SK-N-SH (cell line): ENCODE data around the gene EIF3F. TPM values are rescaled to one million over a fixed set of nuclear protein-coding genes. Genes with fewer than 3 reads are reported as not detected.
A peak's percentile ranks its signal among the peaks of the same experiment; 100 is the strongest.

Source experiments
- CTCF ChIA-PET: fragments of 300-600, 350-600 bp; formaldehyde crosslinking; extraction: SDS; loops from one replicate; lab custom pipeline; 2021; lab: Yijun Ruan, JAX
- POLR2A ChIA-PET: fragments of 350-600 bp; sonication (Branson Sonifier 250); formaldehyde crosslinking; extraction: SDS; loops from one replicate; lab custom pipeline; 2020; ENCODE audit warnings: antibody characterized with exemption, inconsistent platforms; lab: Yijun Ruan, JAX
- DNase-seq: peaks from one replicate; pipeline ENCODE4 v3.0.0; 2012
- H2AFZ ChIP-seq: fragments of 200-600 bp; sonication (generic); 2 replicates; pipeline ENCODE4 v1.8.1; 2016; ENCODE audit warnings: antibody characterized with exemption, mild to moderate bottlenecking, low read depth
- H3F3A ChIP-seq: fragments of 200-600 bp; sonication (generic); replicated peaks from 2 replicates; pipeline ENCODE3; 2016; ENCODE audit warnings: antibody characterized with exemption, mild to moderate bottlenecking; ENCODE audit not compliant: insufficient read depth
- H3K27ac ChIP-seq, 2 experiments: fragments of 200-500 bp in 1 of 2; fragments of 200-600 bp in 1 of 2; sonication (Bioruptor generic) in 1 of 2; sonication (generic), shearing (Covaris generic) in 1 of 2; 2 replicates each; pipeline versions ENCODE4 v1.5.1 to v1.6.1; 2014 to 2016; ENCODE audit warnings: low read depth in 2 of 2, inconsistent platforms in 1 of 2, low read length in 1 of 2, mild to moderate bottlenecking in 1 of 2, mixed read lengths in 1 of 2
- H3K27me3 ChIP-seq: fragments of 200-600 bp; sonication (generic), shearing (Covaris generic); 2 replicates; pipeline ENCODE4 v1.6.1; 2016; ENCODE audit warnings: mixed run types; ENCODE audit not compliant: insufficient read depth
- H3K36me3 ChIP-seq, 2 experiments: fragments of 200-500 bp in 1 of 2; fragments of 200-600 bp in 1 of 2; sonication (Bioruptor generic) in 1 of 2; sonication (generic) in 1 of 2; replicated peaks in 1 of 2; 2 replicates each; pipeline versions ENCODE3 to v1.5.1; 2014 to 2016; ENCODE audit warnings: low read length in 1 of 2, mild to moderate bottlenecking in 1 of 2; ENCODE audit not compliant: insufficient read depth in 2 of 2, control insufficient read depth in 1 of 2
- H3K4me1 ChIP-seq, 2 experiments: fragments of 200-500 bp in 1 of 2; fragments of 200-600 bp in 1 of 2; sonication (Bioruptor generic) in 1 of 2; sonication (generic), shearing (Covaris generic) in 1 of 2; 2 replicates each; pipeline versions ENCODE4 v1.5.1 to v1.6.1; 2014 to 2016; ENCODE audit warnings: low read depth in 1 of 2, low read length in 1 of 2, mixed run types in 1 of 2; ENCODE audit not compliant: insufficient read depth in 2 of 2, control insufficient read depth in 1 of 2
- H3K4me2 ChIP-seq: fragments of 200-600 bp; sonication (generic), shearing (Covaris generic); 2 replicates; pipeline ENCODE4 v1.6.1; 2017; ENCODE audit warnings: mixed run types
- H3K4me3 ChIP-seq, 2 experiments: fragments of 200-500 bp in 1 of 2; fragments of 200-600 bp in 1 of 2; sonication (Bioruptor generic) in 1 of 2; sonication (generic), shearing (Covaris generic) in 1 of 2; 2 replicates each; pipeline versions ENCODE4 v1.5.1 to v1.8.1; 2014 to 2016; ENCODE audit warnings: low read depth in 2 of 2, inconsistent platforms in 1 of 2, low read length in 1 of 2, mild to moderate bottlenecking in 1 of 2, mixed read lengths in 1 of 2, moderate library complexity in 1 of 2
- H3K79me2 ChIP-seq: fragments of 200-600 bp; sonication (generic); 2 replicates; pipeline ENCODE4 v1.8.1; 2017; ENCODE audit warnings: mild to moderate bottlenecking; ENCODE audit not compliant: insufficient read depth
- H3K9ac ChIP-seq: fragments of 200-600 bp; sonication (generic); 2 replicates; pipeline ENCODE4 v1.6.1; 2017; ENCODE audit warnings: mixed run types
- H3K9me2 ChIP-seq: fragments of 200-600 bp; sonication (generic); 2 replicates; pipeline ENCODE4 v1.6.1; 2017; ENCODE audit warnings: mixed run types
- H3K9me3 ChIP-seq: fragments of 200-600 bp; sonication (generic); 2 replicates; pipeline ENCODE4 v1.6.1; 2017; ENCODE audit warnings: mixed run types, mild to moderate bottlenecking, moderate library complexity
- H4K20me1 ChIP-seq: fragments of 200-600 bp; sonication (generic); 2 replicates; pipeline ENCODE4 v1.6.1; 2017; ENCODE audit warnings: mild to moderate bottlenecking, mixed run types; ENCODE audit not compliant: insufficient read depth
- CTCF ChIP-seq: fragments of 200-600 bp; sonication (generic); IDR thresholded peaks from 2 replicates; pipeline ENCODE4 v1.6.1; 2017; ENCODE audit warnings: antibody characterized with exemption, mild to moderate bottlenecking, moderate library complexity
- ELF1 ChIP-seq: IDR thresholded peaks from 2 replicates; pipeline ENCODE4 v1.4.0; 2012
- FOXM1 ChIP-seq: IDR thresholded peaks from 2 replicates; pipeline ENCODE4 v1.4.0; 2012; ENCODE audit warnings: low read depth, mild to moderate bottlenecking
- GABPA ChIP-seq: IDR thresholded peaks from 2 replicates; pipeline ENCODE4 v1.4.0; 2012; ENCODE audit warnings: low read depth, mild to moderate bottlenecking
- GATA2 ChIP-seq: sonication (generic); formaldehyde crosslinking; IDR thresholded peaks from 2 replicates; pipeline ENCODE4 v1.5.0; 2020; ENCODE audit warnings: mild to moderate bottlenecking, missing genetic modification reagents
- IRF3 ChIP-seq: fragments of 150-350 bp; IDR thresholded peaks from 2 replicates; pipeline ENCODE4 v1.6.1; 2016; ENCODE audit warnings: mild to moderate bottlenecking, low read depth, low read length
- JUND ChIP-seq: IDR thresholded peaks from 2 replicates; pipeline ENCODE4 v1.4.0; 2012
- MAX ChIP-seq: IDR thresholded peaks from 2 replicates; pipeline ENCODE4 v1.4.0; 2012; ENCODE audit warnings: low read depth
- MEF2A ChIP-seq: IDR thresholded peaks from 2 replicates; pipeline ENCODE4 v1.4.0; 2012; ENCODE audit warnings: low read depth, borderline replicate concordance
- NFIC ChIP-seq: IDR thresholded peaks from 2 replicates; pipeline ENCODE4 v1.4.0; 2012; ENCODE audit warnings: borderline replicate concordance
- NRF1 ChIP-seq: IDR thresholded peaks from 2 replicates; pipeline ENCODE4 v1.6.1; 2012; ENCODE audit warnings: low read depth, mild to moderate bottlenecking, low read length
- PBX3 ChIP-seq: IDR thresholded peaks from 2 replicates; pipeline ENCODE4; 2012
- POLR2AphosphoS5 ChIP-seq: IDR thresholded peaks from 2 replicates; pipeline ENCODE4 v1.6.1; 2012; ENCODE audit warnings: low read depth, low read length
- RAD21 ChIP-seq: IDR thresholded peaks from 2 replicates; pipeline ENCODE4 v1.6.1; 2012; ENCODE audit warnings: mild to moderate bottlenecking, low read length
- RCOR1 ChIP-seq: fragments of 150-350 bp; IDR thresholded peaks from 2 replicates; pipeline ENCODE4 v1.6.1; 2017; ENCODE audit warnings: antibody characterized with exemption, low read length
- RXRA ChIP-seq: IDR thresholded peaks from 2 replicates; pipeline ENCODE4 v1.4.0; 2012; ENCODE audit warnings: low read depth, mild to moderate bottlenecking, borderline replicate concordance
- SIN3A ChIP-seq: IDR thresholded peaks from 2 replicates; pipeline ENCODE4 v1.6.1; 2012; ENCODE audit warnings: low read depth, mild to moderate bottlenecking, low read length, moderate library complexity, borderline replicate concordance
- SMC3 ChIP-seq: IDR thresholded peaks from 2 replicates; pipeline ENCODE4 v1.6.1; 2012; ENCODE audit warnings: low read depth, low read length, improper control_type of control experiment
- TEAD4 ChIP-seq: IDR thresholded peaks from 2 replicates; pipeline ENCODE4 v1.4.0; 2012; ENCODE audit warnings: mild to moderate bottlenecking, borderline replicate concordance; ENCODE audit not compliant: insufficient read depth
- USF2 ChIP-seq: fragments of 150-350 bp; IDR thresholded peaks from 2 replicates; pipeline ENCODE4 v1.6.1; 2017; ENCODE audit warnings: antibody characterized with exemption, low read length, low read depth, borderline replicate concordance
- YY1 ChIP-seq: IDR thresholded peaks from 2 replicates; pipeline ENCODE4 v1.4.0; 2012; ENCODE audit warnings: low read depth, mild to moderate bottlenecking
- WGBS: methylation state at CpG from one replicate; pipeline ENCODE4 v1.1.6; 2017; ENCODE audit warnings: low lambda C conversion rate; 5-methylcytosine and 5-hydroxymethylcytosine counted together
- polyA plus RNA-seq, 3 experiments: library from polyadenylated mRNA; depleted of rRNA; stranded (reverse); fragments of >200 nt; gene quantifications; 2 replicates each; pipeline ENCODE4 v1.2.3, GENCODE V29; 2012

EIF3F gene
- polyA plus RNA-seq, 1 of the 3 experiments (the other 2 are of a cell fraction) = 341 TPM

GRCh38 chr11:8032122-8032521 is 45.0 kb downstream of the EIF3F start:
- H3K36me3 ChIP-seq = no peaks in the 10 kb centered on the region
- H3K9me3 ChIP-seq = no peaks in the 10 kb centered on the region
- no peaks in the 10 kb centered on the region for H3K79me2 ChIP-seq
- ChIA-PET CTCF (interaction anchor here (1.0 to 11.3 kb wide), 10 partner anchors 10 to 57 kb away, joined by 3 to 620 read pairs (median 32); partner anchors contain the start of gene TUB), POLR2A (no interaction called here)
- no peaks in the 10 kb centered on the region for H3K9me2 ChIP-seq
- no peak overlapping the region for H3K9ac ChIP-seq
- 72% methylated on average over 7 of the region's 10 CpGs for WGBS
- no peaks in the 10 kb centered on the region for H3K27me3 ChIP-seq
- no peak overlapping the region for H3K4me2 ChIP-seq
- TF ChIP-seq NFIC (no peak), RCOR1 (no peak), USF2 (no peak), MEF2A (no peak), TEAD4 (no peak), NRF1 (no peak), SMC3 (no peak)
- TF ChIP-seq, all 33 proteins: peak for 0
- peak; percentile 28 for DNase-seq
- peaks cover 0 to 43% of the 10 kb centered on the region in 2 experiments; a peak in 1 of 4 replicates for H3K4me1 ChIP-seq
- H2AFZ ChIP-seq = no peak overlapping the region
- no peak overlapping the region for H3K27ac ChIP-seq
- no peak overlapping the region for H3K4me3 ChIP-seq
- H3F3A ChIP-seq = no peaks in the 10 kb centered on the region
- no peaks in the 10 kb centered on the region for H4K20me1 ChIP-seq

- Histone ChIP-seq H2AFZ (no peak overlapping the region), H3K4me1 (peaks cover 0 to 43% of the 10 kb centered on the region in 2 experiments; a peak in 1 of 4 replicates), H3F3A (no peaks in the 10 kb centered on the region), H3K27me3 (no peaks in the 10 kb centered on the region), H4K20me1 (no peaks in the 10 kb centered on the region), H3K4me3 (no peak overlapping the region), H3K79me2 (no peaks in the 10 kb centered on the region), H3K4me2 (no peak overlapping the region), H3K27ac (no peak overlapping the region), H3K9me3 (no peaks in the 10 kb centered on the region), H3K9me2 (no peaks in the 10 kb centered on the region), H3K36me3 (no peaks in the 10 kb centered on the region), H3K9ac (no peak overlapping the region)
- CTCF ChIA-PET = interaction anchor here (0.6 to 11.3 kb wide), 29 partner anchors 10 to 572 kb away, joined by 3 to 620 read pairs (median 6); partner anchors contain the start of genes EIF3F, LMO1 and TUB
- WGBS = 53% methylated on average over 15 of the region's 20 CpGs
- POLR2A ChIA-PET = interaction anchor here (0.7 to 2.8 kb wide), 10 partner anchors 24 to 67 kb away, joined by 3 to 27 read pairs (median 4); no protein-coding TSS in a partner anchor
- peak; percentile 47 for DNase-seq
- no peak for TF ChIP-seq IRF3
- no peak for TF ChIP-seq SIN3A
- no peak for TF ChIP-seq JUND
- TF ChIP-seq FOXM1 = no peak
- TF ChIP-seq GATA2 (CRISPR knock-in tag) = no peak
- TF ChIP-seq PBX3 = no peak
- TF ChIP-seq GABPA = no peak
- no peak for TF ChIP-seq ELF1
- no peak for TF ChIP-seq RAD21
- TF ChIP-seq CTCF = no peak
- TF ChIP-seq POLR2AphosphoS5 = no peak
- no peak for TF ChIP-seq MAX
- TF ChIP-seq NRF1 = no peak
- no peak for TF ChIP-seq SMC3
- no peak for TF ChIP-seq RCOR1
- TF ChIP-seq NFIC = no peak
- no peak for TF ChIP-seq RXRA
- TF ChIP-seq YY1 = no peak
Observed at GRCh38 chr11:8032576-8033304, 45.6 kb downstream of the EIF3F start.
